Spinal cord (tissue), 10 donors: ENCODE data around the gene ZNF780A. TPM values are rescaled to one million over a fixed set of nuclear protein-coding genes. Genes with fewer than 3 reads are reported as not detected.

Experiments
- DNase-seq, 6 donors: peaks; one replicate each; pipeline versions ENCODE4 v3.0.0 to v3.0.0-alpha.2; 2013 to 2015; ENCODE audit warnings: low spot score in 6 of 6, low read depth in 4 of 6
- H3K27ac ChIP-seq: one replicate; pipeline ENCODE4 v1.5.1; 2013; ENCODE audit warnings: low read depth, low read length, control low read depth
- H3K27me3 ChIP-seq: one replicate; pipeline ENCODE4 v1.6.1; 2013; ENCODE audit warnings: low read length; ENCODE audit not compliant: control insufficient read depth, insufficient read depth
- H3K36me3 ChIP-seq: one replicate; pipeline ENCODE4 v1.6.1; 2013; ENCODE audit warnings: low read length; ENCODE audit not compliant: control insufficient read depth, insufficient read depth
- H3K4me1 ChIP-seq: one replicate; pipeline ENCODE4 v1.6.1; 2013; ENCODE audit warnings: low read length; ENCODE audit not compliant: control insufficient read depth, insufficient read depth
- H3K4me3 ChIP-seq: one replicate; pipeline ENCODE4 v1.5.1; 2013; ENCODE audit warnings: low read depth, low read length, control low read depth
- H3K9me3 ChIP-seq: one replicate; pipeline ENCODE4 v1.6.1; 2013; ENCODE audit warnings: low read length; ENCODE audit not compliant: control insufficient read depth, insufficient read depth
- WGBS: methylation state at CpG from one replicate; pipeline ENCODE4 v1.1.5; 2013; ENCODE audit warnings: missing lambda C conversion rate; ENCODE audit not compliant: insufficient coverage; 5-methylcytosine and 5-hydroxymethylcytosine counted together
- long read RNA-seq, 4 donors: transcript quantifications; one replicate each; lab custom pipeline, GENCODE V29; 2026
- polyA plus RNA-seq, 2 donors: library from polyadenylated mRNA; unstranded; fragments of 120-200 nt; gene quantifications; one replicate each; pipeline ENCODE4 v1.2.1, GENCODE V29; 2013; ENCODE audit not compliant: insufficient read length in 2 of 2
- total RNA-seq, 2 donors: library from RNA; depleted of rRNA in 1 of 2; stranded (reverse); fragments of 120-200 nt in 1 of 2; fragments of >200 nt in 1 of 2; gene quantifications; one replicate each; pipeline versions ENCODE4 v1.2.3 to v1.2.4, GENCODE V29; 2013 to 2014
- donor health status: healthy.

The ZNF780A gene
- total RNA-seq, result 10 to 100 TPM; 27.2 to 27.4 TPM
- 10 to 100 TPM in 1 of 2 donors, 1 to 10 TPM in 1; 9.0 to 14.5 TPM for polyA plus RNA-seq
- long read RNA-seq, donor 1, partial matches to known transcripts, result 0 of 2 reads
- long read RNA-seq, donor 1, other reads (novel, unspliced or antisense), result 0 of 2 reads
- long read RNA-seq, donor 2, result 0 reads
- long read RNA-seq, donor 3, partial matches to known transcripts, result 0 of 1 reads
- long read RNA-seq, donor 3, other reads (novel, unspliced or antisense), result 0 of 1 reads
- long read RNA-seq, donor 4, partial matches to known transcripts, result 0 of 1 reads
- long read RNA-seq, donor 4, other reads (novel, unspliced or antisense), result 0 of 1 reads

DNA sequence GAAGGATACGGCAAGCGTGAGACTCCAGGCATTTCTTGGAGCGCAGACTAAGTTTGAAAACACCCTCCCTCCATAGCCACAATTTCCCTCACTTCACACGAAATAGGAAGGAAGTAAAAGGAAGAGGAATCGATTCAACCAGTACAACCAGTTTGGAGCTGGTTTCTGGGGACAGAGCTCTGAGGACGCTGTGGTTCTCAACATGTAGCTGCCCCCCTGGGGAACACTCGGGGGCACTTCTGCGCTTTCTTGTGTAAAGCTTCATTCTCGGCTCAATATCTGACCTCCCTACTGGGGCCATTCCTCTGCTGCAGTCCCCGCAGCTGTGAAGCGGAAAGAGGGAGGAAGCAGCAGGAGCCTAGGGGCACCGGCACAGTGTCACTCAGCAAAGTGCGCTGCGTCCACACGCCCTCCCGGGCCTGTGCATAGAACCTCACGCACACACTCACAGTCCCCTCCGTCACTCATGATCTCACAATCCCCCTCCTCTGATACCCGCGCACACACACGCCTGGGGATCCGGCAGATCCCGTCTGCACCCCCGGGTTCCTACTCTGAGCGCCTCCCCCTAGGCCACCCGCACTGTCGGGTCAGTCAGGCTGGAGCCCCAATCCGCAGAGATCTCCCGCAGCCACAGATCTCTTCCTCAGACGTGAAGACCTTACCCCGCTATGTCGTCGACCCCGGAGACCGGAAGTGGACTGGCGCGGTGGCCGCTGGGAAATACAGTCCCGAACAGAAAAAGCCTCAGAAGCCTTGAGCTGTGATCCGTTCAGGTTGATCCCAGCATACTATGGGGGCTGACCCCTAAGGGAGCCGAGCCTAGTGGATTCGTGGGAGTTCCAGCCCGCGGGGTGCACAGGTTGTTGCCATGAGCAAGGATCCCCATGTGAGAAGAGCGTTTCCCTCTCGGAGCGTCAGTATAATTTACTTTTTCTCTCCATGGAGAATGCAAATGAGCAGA lies at the start of gene ZNF780A:
Gene ZNF780A (minus strand): TSS at position 703 of the 964 bp plus-strand sequence. CDS start 6,190 bp downstream, outside the sequence.
- Histone ChIP-seq H3K36me3 (no peaks in the 10 kb centered on the region), H3K4me1 (no peaks in the 10 kb centered on the region), H3K27me3 (peaks cover 2% of the 10 kb centered on the region), H3K4me3 (peak within 1 kb of the TSS; percentile 82), H3K27ac (peak within 1 kb of the TSS; percentile 94), H3K9me3 (peaks cover 3% of the 10 kb centered on the region)
- under 1% methylated on average over 41 of the region's 47 CpGs for WGBS
- peak; percentile 51 to 93 (median 70) for DNase-seq

DNA sequence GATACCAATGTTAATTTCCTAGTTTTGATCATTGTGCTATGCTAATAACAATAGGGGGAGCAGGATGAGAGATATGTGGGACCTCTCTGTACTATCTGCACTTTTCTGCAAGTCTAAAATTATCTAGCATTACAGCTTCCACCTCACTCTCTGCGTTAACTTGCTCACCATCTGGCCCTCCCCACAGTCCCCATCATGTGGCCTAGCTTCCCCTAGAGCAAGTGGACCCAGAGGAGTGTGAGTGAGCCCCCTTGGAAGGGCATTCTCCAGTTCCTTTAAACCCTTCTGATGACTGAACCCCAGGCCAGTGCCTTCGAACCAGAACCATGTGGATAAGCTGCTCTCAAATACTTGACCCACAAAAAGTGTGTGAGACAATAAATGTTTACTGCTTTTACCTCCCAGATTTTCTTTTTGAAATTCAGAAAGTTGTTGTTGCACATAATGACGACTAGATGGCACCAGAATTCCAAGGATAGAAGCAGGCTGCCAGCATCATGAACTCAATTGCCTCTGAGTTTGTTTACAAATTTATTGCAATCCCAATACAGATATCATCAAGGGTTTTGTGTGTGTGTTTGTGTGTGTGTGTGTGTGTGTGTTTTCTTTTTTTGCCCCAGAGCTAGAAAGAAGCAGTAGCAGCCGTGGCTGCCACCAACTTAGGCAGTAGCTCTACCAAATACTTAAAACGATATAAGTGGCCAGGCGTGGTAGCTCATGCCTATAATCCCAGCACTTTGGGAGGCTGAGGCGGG lies 49.0 kb upstream of the ZNF780A start:
- no peaks in the 10 kb centered on the region for H3K36me3 ChIP-seq
- H3K4me3 ChIP-seq, result no peak overlapping the region
- H3K4me1 ChIP-seq, result no peaks in the 10 kb centered on the region
- no peak overlapping the region for H3K27ac ChIP-seq
- H3K27me3 ChIP-seq, result no peaks in the 10 kb centered on the region
- peak; percentile 9 to 87 (median 36) for DNase-seq
- no peaks in the 10 kb centered on the region for H3K9me3 ChIP-seq
- 43% methylated on average over 1 of the region's 7 CpGs for WGBS

DNA sequence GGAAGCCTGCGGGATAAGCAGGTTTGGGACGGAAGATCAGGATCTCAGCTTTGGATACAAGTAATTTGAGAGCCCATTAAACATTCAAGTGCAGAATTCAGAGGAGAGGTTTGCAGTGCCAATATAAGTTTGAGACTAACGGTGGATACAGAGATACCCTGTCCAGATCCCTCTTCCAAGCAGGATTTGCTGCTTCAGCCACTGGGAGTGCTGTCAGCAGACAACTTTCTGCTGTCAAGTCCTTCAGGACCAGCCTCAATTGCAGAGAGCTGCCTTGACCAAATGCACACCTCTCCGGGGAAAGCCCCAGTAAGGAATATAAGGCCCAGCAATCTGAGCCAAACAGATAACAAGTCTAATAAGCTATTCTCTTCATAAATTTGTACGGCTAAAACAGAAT lies 46.1 kb upstream of the ZNF780A start:
- no peak overlapping the region for H3K27ac ChIP-seq
- DNase-seq, result no peak
- no peaks in the 10 kb centered on the region for H3K4me1 ChIP-seq
- H3K4me3 ChIP-seq, result no peak overlapping the region
- H3K36me3 ChIP-seq, result no peaks in the 10 kb centered on the region
- no peaks in the 10 kb centered on the region for H3K9me3 ChIP-seq
- no peaks in the 10 kb centered on the region for H3K27me3 ChIP-seq
- WGBS, result 76% methylated on average over 4 of the region's 5 CpGs

DNA sequence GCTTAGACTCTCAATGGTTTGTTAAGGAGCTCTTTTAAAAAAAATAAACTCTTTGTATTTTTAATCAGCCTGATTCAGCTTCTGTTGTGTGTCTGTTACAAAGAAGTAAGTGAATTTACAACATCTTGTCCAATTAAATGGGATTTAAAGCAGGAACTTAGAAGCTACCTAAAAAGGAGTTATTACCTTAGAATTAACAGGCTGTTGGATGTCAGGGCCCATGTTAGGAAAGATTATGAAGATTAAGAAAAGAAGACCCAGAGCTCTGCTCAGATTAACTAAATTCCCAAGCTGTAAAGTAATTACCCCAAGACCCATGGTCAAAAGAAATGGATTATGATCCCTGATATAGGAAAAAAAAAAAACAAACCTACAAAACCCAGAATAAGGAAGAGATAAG lies 44.1 kb upstream of the ZNF780A start:
- Histone ChIP-seq H3K27ac (no peak overlapping the region), H3K27me3 (no peaks in the 10 kb centered on the region), H3K4me3 (no peak overlapping the region), H3K9me3 (no peaks in the 10 kb centered on the region), H3K36me3 (no peaks in the 10 kb centered on the region), H3K4me1 (no peaks in the 10 kb centered on the region)
- DNase-seq, result no peak

DNA sequence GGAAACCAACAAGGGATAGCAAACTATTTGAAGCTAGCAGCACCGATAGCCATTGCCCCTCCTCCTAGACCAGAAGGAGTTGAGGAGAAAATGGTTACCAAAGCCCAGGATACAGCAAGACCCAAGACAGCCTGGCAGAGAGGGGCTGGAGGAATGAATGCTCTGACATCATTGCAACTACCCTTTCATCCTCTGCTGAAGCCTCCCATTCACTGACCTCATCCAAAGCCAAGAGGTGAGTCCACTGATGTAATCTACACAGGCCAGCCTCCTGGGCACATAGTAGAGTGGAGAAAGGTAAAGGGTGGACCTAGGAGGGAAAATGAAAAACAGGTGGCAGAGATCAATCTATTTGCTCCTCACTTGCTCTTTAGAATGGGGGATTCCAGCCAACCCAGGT lies 42.7 kb upstream of the ZNF780A start:
- Histone ChIP-seq H3K4me3 (no peak overlapping the region), H3K36me3 (no peaks in the 10 kb centered on the region), H3K27me3 (peaks cover 2% of the 10 kb centered on the region), H3K27ac (no peak overlapping the region), H3K9me3 (no peaks in the 10 kb centered on the region), H3K4me1 (no peaks in the 10 kb centered on the region)
- WGBS, result no CpG with 5 or more reads among the region's 1 CpG
- DNase-seq, result no peak

DNA sequence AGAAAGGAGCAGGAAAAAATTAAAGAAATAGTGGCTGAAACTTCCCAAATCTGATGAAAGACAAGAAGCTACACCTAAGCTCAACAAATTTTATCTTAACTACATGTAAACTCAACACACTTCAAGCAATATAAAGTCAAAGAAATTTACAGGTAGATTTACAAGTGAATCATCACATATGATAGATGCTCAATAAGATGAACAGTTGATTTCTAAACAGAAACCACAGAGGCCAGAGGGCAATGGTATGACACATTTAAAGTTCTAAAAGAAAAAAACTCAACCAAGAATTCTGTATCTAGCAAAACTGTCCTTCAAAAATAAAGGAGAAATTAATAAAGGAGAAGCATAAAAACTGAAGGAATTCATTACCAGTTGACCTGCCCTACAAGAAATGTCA lies 39.3 kb upstream of the ZNF780A start:
- Histone ChIP-seq H3K27me3 (peaks cover 4% of the 10 kb centered on the region), H3K36me3 (no peaks in the 10 kb centered on the region), H3K4me3 (no peak overlapping the region), H3K27ac (no peak overlapping the region), H3K9me3 (no peaks in the 10 kb centered on the region), H3K4me1 (no peaks in the 10 kb centered on the region)
- DNase-seq, result no peak

DNA sequence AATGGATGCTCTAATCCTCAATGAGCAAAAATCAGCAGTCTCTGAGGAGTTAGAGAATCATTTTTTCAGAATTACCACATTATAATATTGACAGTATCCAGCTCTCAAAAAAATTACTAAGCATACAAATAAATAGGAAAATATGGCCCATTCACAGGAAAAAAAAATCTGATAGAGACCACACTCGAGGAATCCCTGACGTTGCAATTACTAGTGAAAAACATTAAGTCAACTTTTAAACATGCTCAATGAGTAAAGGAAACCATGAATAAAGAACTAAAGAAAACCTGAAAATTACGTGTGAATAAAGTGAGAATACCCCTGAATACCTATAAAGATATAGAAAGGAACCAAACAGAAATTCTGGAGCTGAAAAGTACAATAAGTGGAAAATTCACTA lies 38.7 kb upstream of the ZNF780A start:
- no CpG with 5 or more reads among the region's 3 CpGs for WGBS
- Histone ChIP-seq H3K27ac (no peak overlapping the region), H3K36me3 (no peaks in the 10 kb centered on the region), H3K9me3 (no peaks in the 10 kb centered on the region), H3K4me3 (no peak overlapping the region), H3K4me1 (no peaks in the 10 kb centered on the region), H3K27me3 (peaks cover 4% of the 10 kb centered on the region)
- DNase-seq, result no peak

DNA sequence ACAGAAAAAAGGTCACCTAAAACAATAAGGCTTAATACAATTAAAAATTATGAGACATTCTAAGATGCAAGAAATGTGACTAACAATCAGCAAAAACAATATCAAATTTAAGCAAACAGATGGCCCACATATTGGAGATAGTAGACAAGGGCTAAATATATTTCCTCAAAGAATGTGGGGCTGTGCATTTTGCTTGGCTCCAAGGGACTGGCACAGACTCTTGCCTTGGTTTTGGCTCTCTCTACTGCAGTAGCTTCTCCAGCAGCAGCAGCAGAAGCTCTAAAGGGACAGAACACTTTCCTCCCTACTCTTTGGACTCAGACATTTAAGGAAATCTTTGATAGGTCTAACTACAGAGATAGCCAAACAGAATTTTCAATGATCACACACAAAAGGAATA lies 38.2 kb upstream of the ZNF780A start:
- Histone ChIP-seq H3K27me3 (peaks cover 4% of the 10 kb centered on the region), H3K9me3 (no peaks in the 10 kb centered on the region), H3K4me3 (no peak overlapping the region), H3K36me3 (no peaks in the 10 kb centered on the region), H3K27ac (no peak overlapping the region), H3K4me1 (no peaks in the 10 kb centered on the region)
- peak in 1 of 6 donors; percentile 81 for DNase-seq

DNA sequence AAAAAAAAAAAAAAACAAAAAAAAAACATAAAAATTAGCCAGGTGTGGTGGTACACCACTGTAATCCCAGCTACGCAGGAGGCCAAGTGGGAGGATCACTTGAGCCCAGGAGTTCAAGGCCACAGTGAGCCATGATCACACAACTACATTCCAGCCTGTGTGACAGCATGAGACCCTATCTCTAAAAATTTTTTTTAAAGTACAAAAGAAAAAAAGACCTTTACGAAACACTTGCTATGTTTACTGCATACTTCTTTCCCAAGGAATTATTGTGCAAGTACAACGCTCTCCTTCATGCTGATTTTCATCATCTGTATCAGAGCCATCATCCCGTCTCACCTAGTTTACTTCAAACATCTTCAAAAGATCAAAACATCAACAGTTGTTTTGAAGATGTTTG lies 28.6 kb upstream of the ZNF780A start:
- no peak overlapping the region for H3K4me3 ChIP-seq
- no peaks in the 10 kb centered on the region for H3K9me3 ChIP-seq
- no peak for DNase-seq
- H3K36me3 ChIP-seq, result no peaks in the 10 kb centered on the region
- peaks cover 2% of the 10 kb centered on the region for H3K27me3 ChIP-seq
- no peaks in the 10 kb centered on the region for H3K4me1 ChIP-seq
- WGBS, result 90% methylated on average over 2 of the region's 4 CpGs
- no peak overlapping the region for H3K27ac ChIP-seq
